HCT116 (cell line): ENCODE results near the gene ENO2. TPM values are rescaled to one million over a fixed set of nuclear protein-coding genes. Genes with fewer than 3 reads are reported as not detected.

Experiments
- ATAC-seq: fragments of 200-7000 bp; cut with Tn5 transposase; 2 replicates; pipeline ENCODE4 v1.9.1; 2020; ENCODE audit warnings: mild to moderate bottlenecking, moderate library complexity
- BruUV-seq: library from RNA; stranded (reverse); fragments of 400-500 nt; replicated peaks from 2 replicates; lab custom pipeline; 2021; lab: Mats Ljungman, UMichigan
- CTCF ChIA-PET: fragments of 300-600 bp; sonication (Branson Sonifier 250); formaldehyde crosslinking; loops from one replicate; lab custom pipeline; 2021; ENCODE audit warnings: antibody characterized with exemption; lab: Charles Lee
- POLR2A ChIA-PET: fragments of 300-600, 350-600 bp; sonication (Branson Sonifier 250); formaldehyde crosslinking; loops from one replicate; lab custom pipeline; 2021; ENCODE audit warnings: antibody characterized with exemption; lab: Charles Lee
- RAD21 ChIA-PET, 2 experiments: fragments of 300-600 bp; sonication (Branson Sonifier 250); formaldehyde crosslinking; loops; one replicate each; lab custom pipeline; 2023; ENCODE audit warnings: low total read pairs in 2 of 2; ENCODE audit not compliant: uncharacterized antibody in 2 of 2, unreplicated experiment in 2 of 2, low non-redundant PET in 1 of 2; lab: Charles Lee
- DNase-seq: peaks from one replicate; pipeline ENCODE4 v3.0.0-alpha.2; 2010; ENCODE audit warnings: low read depth, low spot score
- H2AFZ ChIP-seq: fragments of 200-600 bp; shearing (Covaris generic), sonication (generic); 2 replicates; pipeline ENCODE4 v1.6.1; 2017; ENCODE audit warnings: low read depth, mixed run types, mixed read lengths, antibody characterized with exemption, low read length; ENCODE audit not compliant: poor library complexity, severe bottlenecking
- H3K27ac ChIP-seq: 2 replicates; pipeline ENCODE4 v1.5.1; 2012; ENCODE audit warnings: low read depth, low read length
- H3K27me3 ChIP-seq: fragments of 200-600 bp; sonication (generic); 2 replicates; pipeline ENCODE4 v1.6.1; 2016; ENCODE audit warnings: mixed run types, low read length, mixed read lengths; ENCODE audit not compliant: insufficient read depth
- H3K36me3 ChIP-seq, 2 experiments: fragments of 200-500 bp in 1 of 2; fragments of 200-600 bp in 1 of 2; sonication (Bioruptor generic) in 1 of 2; sonication (generic) in 1 of 2; 2 replicates each; pipeline versions ENCODE4 v1.5.1 to v1.6.1; 2014 to 2016; ENCODE audit warnings: low read length in 2 of 2, inconsistent platforms in 1 of 2, mixed read lengths in 1 of 2, mixed run types in 1 of 2; ENCODE audit not compliant: insufficient read depth in 2 of 2, control insufficient read depth in 1 of 2
- H3K4me1 ChIP-seq, 2 experiments: fragments of 200-600 bp in 1 of 2; sonication (generic) in 1 of 2; 2 replicates each; pipeline versions ENCODE4 v1.5.1 to v1.6.1; 2012 to 2017; ENCODE audit warnings: low read length in 2 of 2, inconsistent platforms in 1 of 2, mild to moderate bottlenecking in 1 of 2, mixed read lengths in 1 of 2, mixed run types in 1 of 2, moderate library complexity in 1 of 2; ENCODE audit not compliant: insufficient read depth in 2 of 2, control insufficient read depth in 1 of 2
- H3K4me2 ChIP-seq: fragments of 200-600 bp; sonication (generic); 2 replicates; pipeline ENCODE4 v1.6.1; 2017; ENCODE audit warnings: mixed run types, low read length, mixed read lengths
- H3K4me3 ChIP-seq, 2 experiments: fragments of 200-600 bp in 1 of 2; sonication (generic) in 1 of 2; replicated peaks in 1 of 2; 2 replicates each; pipeline ENCODE4 v1.5.1; 2011 to 2016; ENCODE audit warnings: low read length in 2 of 2, control low read depth in 1 of 2, low read depth in 1 of 2, mild to moderate bottlenecking in 1 of 2, mixed read lengths in 1 of 2, mixed run types in 1 of 2
- H3K79me2 ChIP-seq: fragments of 200-600 bp; sonication (generic); 2 replicates; pipeline ENCODE4 v1.6.1; 2017; ENCODE audit warnings: mild to moderate bottlenecking, mixed run types, low read length, moderate library complexity, mixed read lengths; ENCODE audit not compliant: insufficient read depth
- H3K9ac ChIP-seq: fragments of 200-600 bp; sonication (generic); 2 replicates; pipeline ENCODE4 v1.6.1; 2016; ENCODE audit warnings: low read length, mixed read lengths
- H3K9me2 ChIP-seq: fragments of 200-600 bp; sonication (generic), shearing (Covaris generic); 2 replicates; pipeline ENCODE4 v1.6.1; 2017; ENCODE audit warnings: mixed run types, mild to moderate bottlenecking, moderate library complexity; ENCODE audit not compliant: insufficient read depth
- H3K9me3 ChIP-seq, 2 experiments: fragments of 200-500 bp in 1 of 2; fragments of 200-600 bp in 1 of 2; sonication (Bioruptor generic) in 1 of 2; sonication (generic) in 1 of 2; 2 replicates each; pipeline ENCODE4 v1.6.1; 2014 to 2017; ENCODE audit warnings: low read length in 2 of 2, mixed read lengths in 2 of 2, inconsistent platforms in 1 of 2, low read depth in 1 of 2, mild to moderate bottlenecking in 1 of 2, mixed run types in 1 of 2, moderate library complexity in 1 of 2; ENCODE audit not compliant: control insufficient read depth in 1 of 2, insufficient read depth in 1 of 2
- H4K20me1 ChIP-seq: fragments of 200-600 bp; sonication (generic), shearing (Covaris generic); 2 replicates; pipeline ENCODE4 v1.6.1; 2017; ENCODE audit warnings: mixed run types, mild to moderate bottlenecking, moderate library complexity; ENCODE audit not compliant: insufficient read depth
- POLR2A ChIP-seq: IDR thresholded peaks from 2 replicates; pipeline ENCODE4 v1.7.0; 2011; ENCODE audit warnings: borderline replicate concordance; ENCODE audit not compliant: insufficient read depth, insufficient read length; ENCODE audit errors: extremely low read depth
- POLR2AphosphoS5 ChIP-seq: IDR thresholded peaks from 2 replicates; pipeline ENCODE4 v1.6.1; 2011; ENCODE audit warnings: mild to moderate bottlenecking, low read depth, low read length, moderate library complexity
- TCF7L2 ChIP-seq: IDR thresholded peaks from 2 replicates; pipeline ENCODE4 v1.7.0; 2011; ENCODE audit warnings: borderline replicate concordance, inconsistent platforms; ENCODE audit not compliant: insufficient read depth, insufficient read length; ENCODE audit errors: extremely low read depth
- YY1 ChIP-seq: IDR thresholded peaks from 2 replicates; pipeline ENCODE4 v1.6.1; 2011; ENCODE audit warnings: low read length, low read depth, moderate library complexity, mild to moderate bottlenecking; ENCODE audit not compliant: insufficient replicate concordance; ENCODE audit errors: extremely low read depth
- ZFX ChIP-seq: fragments of 450-650 bp; IDR thresholded peaks from 2 replicates; pipeline ENCODE4 v1.6.1; 2017
- ZNF274 ChIP-seq: fragments of 200-500 bp; sonication (Bioruptor generic); IDR thresholded peaks from 2 replicates; pipeline ENCODE4 v1.6.1; 2014; ENCODE audit warnings: mild to moderate bottlenecking, low read depth, low read length, inconsistent platforms
- intact Hi-C: fragments of 100-400 bp; cut with micrococcal nuclease; formaldehyde crosslinking; loops from 2 replicates; pipeline ENCODE4 v1.10.0; 2022
- total RNA-seq: library from RNA; stranded (reverse); gene quantifications from one replicate; pipeline ENCODE4 v1.2.1, GENCODE V29; 2021; ENCODE audit not compliant: unreplicated experiment
- TF ChIP-seq, protein P1 (sequence below): IDR thresholded peaks from 2 replicates; pipeline ENCODE4 v1.6.1; 2012; ENCODE audit warnings: low read depth
- TF ChIP-seq, protein P2 (sequence below), 3 experiments: fragments of 200-600 bp in 1 of 3; sonication (generic) in 1 of 3; IDR thresholded peaks in 2 of 3; conservative IDR thresholded peaks in 1 of 3; 2 replicates each; pipeline ENCODE4 v1.5.1; 2012 to 2017; ENCODE audit warnings: low read depth in 2 of 3, low read length in 2 of 3, antibody characterized with exemption in 1 of 3, borderline replicate concordance in 1 of 3, control low read depth in 1 of 3, mild to moderate bottlenecking in 1 of 3, mixed read lengths in 1 of 3, mixed run types in 1 of 3, moderate library complexity in 1 of 3; ENCODE audit not compliant: insufficient read depth in 1 of 3

ENO2 gene
- total RNA-seq, 1 experiment from 2014 or later: 117 TPM

DNA sequence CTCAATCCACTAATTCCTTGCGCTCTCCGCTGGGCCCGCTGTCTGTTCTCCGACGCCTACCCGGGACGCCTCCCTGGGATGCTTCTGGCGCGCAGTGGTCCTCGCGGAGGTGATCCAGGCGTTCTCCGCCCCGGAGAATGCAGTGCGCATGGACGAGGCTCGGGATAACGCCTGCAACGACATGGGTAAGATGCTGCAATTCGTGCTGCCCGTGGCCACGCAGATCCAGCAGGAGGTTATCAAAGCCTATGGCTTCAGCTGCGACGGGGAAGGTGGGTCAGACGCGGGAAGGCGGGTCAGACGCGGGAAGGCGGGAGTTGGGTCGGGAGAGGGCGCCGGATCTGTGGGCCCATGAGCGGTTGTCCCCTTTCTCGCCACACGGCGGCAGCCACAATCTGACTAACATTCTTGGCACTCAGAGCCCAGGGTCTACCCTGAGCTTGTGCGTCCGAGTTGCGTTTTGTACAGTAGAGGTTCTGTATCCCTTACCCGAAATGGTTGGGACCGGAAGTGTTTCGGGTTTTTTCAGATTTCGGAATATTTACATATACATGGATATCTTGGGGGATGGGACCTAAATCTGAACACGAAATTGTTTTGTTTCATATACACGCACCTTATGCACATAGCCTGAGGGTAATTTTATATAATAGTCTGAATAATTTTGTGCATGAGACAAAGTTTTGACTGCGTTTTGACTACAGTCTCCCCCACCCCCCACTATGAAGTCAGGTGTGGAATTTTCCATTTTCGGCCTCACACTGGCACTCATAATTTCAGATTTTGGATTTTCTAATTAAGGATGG is 30.2 kb downstream of the ENO2 start:
- no TSS peak for BruUV-seq
- DNase-seq: peak; percentile 89
- ATAC-seq: peak; percentile 39
- POLR2A ChIA-PET: interaction anchor here (0.6 to 7.7 kb wide), 40 partner anchors 10 to 703 kb away, joined by 3 to 269 read pairs (median 5); partner anchors contain the start of genes ATN1, C1RL, CDCA3 and COPS7A
- H3K36me3 ChIP-seq: peaks cover 2 to 9% of the 10 kb centered on the region in 2 experiments; a peak in 2 of 4 replicates
- no peaks in the 10 kb centered on the region for H3K27me3 ChIP-seq
- CTCF ChIA-PET: interaction anchor here (1.0 to 6.1 kb wide), 12 partner anchors 18 to 218 kb away, joined by 3 to 101 read pairs (median 6); partner anchors contain the start of genes C1R, C1RL and SPSB2
- no peak for TF ChIP-seq POLR2A
- peak; percentile 33; the same call in 1 of the 2 replicates for TF ChIP-seq ZFX
- TF ChIP-seq, protein P1, sequence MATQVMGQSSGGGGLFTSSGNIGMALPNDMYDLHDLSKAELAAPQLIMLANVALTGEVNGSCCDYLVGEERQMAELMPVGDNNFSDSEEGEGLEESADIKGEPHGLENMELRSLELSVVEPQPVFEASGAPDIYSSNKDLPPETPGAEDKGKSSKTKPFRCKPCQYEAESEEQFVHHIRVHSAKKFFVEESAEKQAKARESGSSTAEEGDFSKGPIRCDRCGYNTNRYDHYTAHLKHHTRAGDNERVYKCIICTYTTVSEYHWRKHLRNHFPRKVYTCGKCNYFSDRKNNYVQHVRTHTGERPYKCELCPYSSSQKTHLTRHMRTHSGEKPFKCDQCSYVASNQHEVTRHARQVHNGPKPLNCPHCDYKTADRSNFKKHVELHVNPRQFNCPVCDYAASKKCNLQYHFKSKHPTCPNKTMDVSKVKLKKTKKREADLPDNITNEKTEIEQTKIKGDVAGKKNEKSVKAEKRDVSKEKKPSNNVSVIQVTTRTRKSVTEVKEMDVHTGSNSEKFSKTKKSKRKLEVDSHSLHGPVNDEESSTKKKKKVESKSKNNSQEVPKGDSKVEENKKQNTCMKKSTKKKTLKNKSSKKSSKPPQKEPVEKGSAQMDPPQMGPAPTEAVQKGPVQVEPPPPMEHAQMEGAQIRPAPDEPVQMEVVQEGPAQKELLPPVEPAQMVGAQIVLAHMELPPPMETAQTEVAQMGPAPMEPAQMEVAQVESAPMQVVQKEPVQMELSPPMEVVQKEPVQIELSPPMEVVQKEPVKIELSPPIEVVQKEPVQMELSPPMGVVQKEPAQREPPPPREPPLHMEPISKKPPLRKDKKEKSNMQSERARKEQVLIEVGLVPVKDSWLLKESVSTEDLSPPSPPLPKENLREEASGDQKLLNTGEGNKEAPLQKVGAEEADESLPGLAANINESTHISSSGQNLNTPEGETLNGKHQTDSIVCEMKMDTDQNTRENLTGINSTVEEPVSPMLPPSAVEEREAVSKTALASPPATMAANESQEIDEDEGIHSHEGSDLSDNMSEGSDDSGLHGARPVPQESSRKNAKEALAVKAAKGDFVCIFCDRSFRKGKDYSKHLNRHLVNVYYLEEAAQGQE: no peak
- peak; percentile 61 for TF ChIP-seq TCF7L2
- TF ChIP-seq, protein P2, sequence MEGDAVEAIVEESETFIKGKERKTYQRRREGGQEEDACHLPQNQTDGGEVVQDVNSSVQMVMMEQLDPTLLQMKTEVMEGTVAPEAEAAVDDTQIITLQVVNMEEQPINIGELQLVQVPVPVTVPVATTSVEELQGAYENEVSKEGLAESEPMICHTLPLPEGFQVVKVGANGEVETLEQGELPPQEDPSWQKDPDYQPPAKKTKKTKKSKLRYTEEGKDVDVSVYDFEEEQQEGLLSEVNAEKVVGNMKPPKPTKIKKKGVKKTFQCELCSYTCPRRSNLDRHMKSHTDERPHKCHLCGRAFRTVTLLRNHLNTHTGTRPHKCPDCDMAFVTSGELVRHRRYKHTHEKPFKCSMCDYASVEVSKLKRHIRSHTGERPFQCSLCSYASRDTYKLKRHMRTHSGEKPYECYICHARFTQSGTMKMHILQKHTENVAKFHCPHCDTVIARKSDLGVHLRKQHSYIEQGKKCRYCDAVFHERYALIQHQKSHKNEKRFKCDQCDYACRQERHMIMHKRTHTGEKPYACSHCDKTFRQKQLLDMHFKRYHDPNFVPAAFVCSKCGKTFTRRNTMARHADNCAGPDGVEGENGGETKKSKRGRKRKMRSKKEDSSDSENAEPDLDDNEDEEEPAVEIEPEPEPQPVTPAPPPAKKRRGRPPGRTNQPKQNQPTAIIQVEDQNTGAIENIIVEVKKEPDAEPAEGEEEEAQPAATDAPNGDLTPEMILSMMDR (IDR thresholded peaks at IDR 0.05 in 2 of 3, conservative IDR thresholded peaks at IDR 0.05 in 1 of 3; ENCODE audit: borderline replicate concordance in 1 of 3, insufficient read depth in 1 of 3, low read depth in 2 of 3, low read length in 2 of 3): peak in 2 of 3 experiments; percentile 76 to 77; a peak in 4 of 6 replicates
- TF ChIP-seq POLR2AphosphoS5: peak; percentile 47; the same call in 1 of the 2 replicates
- peak; percentile 53 for TF ChIP-seq YY1
- TF ChIP-seq ZNF274: no peak
- TF ChIP-seq, all 23 proteins: peak for 5
- Histone ChIP-seq H3K9me2 (no peaks in the 10 kb centered on the region), H2AFZ (no peak overlapping the region), H3K9ac (peak overlapping the region; percentile 88), H4K20me1 (no peaks in the 10 kb centered on the region), H3K4me2 (peak overlapping the region; percentile 92), H3K79me2 (peaks cover 16% of the 10 kb centered on the region), H3K27ac (peak overlapping the region; percentile 99), H3K9me3 (no peaks in the 10 kb centered on the region), H3K4me1 (peaks cover 22 to 66% of the 10 kb centered on the region in 2 experiments), H3K4me3 (peak overlapping the region; percentile 68 to 71)
- RAD21 ChIA-PET: interaction anchor here (0.5 to 2.8 kb wide), 7 partner anchors 18 to 182 kb away, joined by 3 to 22 read pairs (median 4); partner anchors contain the start of gene C1RL (in 1 of the 2)
- intact Hi-C loops: loop anchor here (1.0 to 10.0 kb wide), 5 partner anchors 75 to 693 kb away; partner anchors contain the start of genes C1R and C1RL
